Measurements from ENCODE around the gene RABIF.

Gene RABIF

GRCh38 chr1:202862679-202863560 lies 26.0 kb downstream of the RABIF start:
- H3K27me3 ChIP-seq (replicated peaks) = no peaks in the 10 kb centered on the region
- no peak for DNase-seq
- H3K36me3 ChIP-seq (replicated peaks) = no peaks in the 10 kb centered on the region
- in situ Hi-C loops (cut with HindIII; ENCODE audit: low pct_ligation_motif_present, low sequenced_read_pairs) = no loop called here
- no peak overlapping the region for H3K4me3 ChIP-seq (ENCODE audit: low read depth, low read length)
- H3K27ac ChIP-seq = no peak overlapping the region
- TF ChIP-seq CTCF (IDR thresholded peaks at IDR 0.05; ENCODE audit: low read depth, low read length, missing control alignments) = no peak

- in situ Hi-C loops (cut with HindIII; ENCODE audit: low pct_ligation_motif_present, low sequenced_read_pairs) = no loop called here
- peak; percentile 87 for DNase-seq
- peak overlapping the region; percentile 70 for H3K4me3 ChIP-seq (ENCODE audit: low read depth, low read length)
- no peaks in the 10 kb centered on the region for H3K27me3 ChIP-seq (replicated peaks)
- H3K27ac ChIP-seq = no peak overlapping the region
- TF ChIP-seq CTCF (IDR thresholded peaks at IDR 0.05; ENCODE audit: low read depth, low read length, missing control alignments) = no peak
- H3K36me3 ChIP-seq (replicated peaks) = no peaks in the 10 kb centered on the region
Measured at GRCh38 chr1:202861420-202862132, 27.4 kb downstream of the RABIF start.

- no peak overlapping the region for H3K27ac ChIP-seq
- TF ChIP-seq CTCF (IDR thresholded peaks at IDR 0.05; ENCODE audit: low read depth, low read length, missing control alignments) = no peak
- in situ Hi-C loops (cut with HindIII; ENCODE audit: low pct_ligation_motif_present, low sequenced_read_pairs) = no loop called here
- H3K36me3 ChIP-seq (replicated peaks) = no peaks in the 10 kb centered on the region
- H3K27me3 ChIP-seq (replicated peaks) = no peaks in the 10 kb centered on the region
- peak overlapping the region; percentile 70 for H3K4me3 ChIP-seq (ENCODE audit: low read depth, low read length)
- DNase-seq = no peak
Measured at GRCh38 chr1:202860744-202861419, 28.1 kb downstream of the RABIF start.

GRCh38 chr1:202858789-202859414 lies 30.0 kb downstream of the RABIF start:
- DNase-seq = no peak
- Histone ChIP-seq H3K27me3 (replicated peaks) (no peaks in the 10 kb centered on the region), H3K27ac (no peak overlapping the region), H3K4me3 (ENCODE audit: low read depth, low read length) (no peak overlapping the region), H3K36me3 (replicated peaks) (no peaks in the 10 kb centered on the region)
- in situ Hi-C loops (cut with HindIII; ENCODE audit: low pct_ligation_motif_present, low sequenced_read_pairs) = no loop called here
- no peak for TF ChIP-seq CTCF (IDR thresholded peaks at IDR 0.05; ENCODE audit: low read depth, low read length, missing control alignments)

- Histone ChIP-seq H3K36me3 (replicated peaks) (no peaks in the 10 kb centered on the region), H3K27me3 (replicated peaks) (no peaks in the 10 kb centered on the region), H3K4me3 (ENCODE audit: low read depth, low read length) (no peak overlapping the region), H3K27ac (no peak overlapping the region)
- in situ Hi-C loops (cut with HindIII; ENCODE audit: low pct_ligation_motif_present, low sequenced_read_pairs) = no loop called here
- TF ChIP-seq CTCF (IDR thresholded peaks at IDR 0.05; ENCODE audit: low read depth, low read length, missing control alignments) = no peak
- DNase-seq = no peak
Measured at GRCh38 chr1:202858331-202858730, 30.6 kb downstream of the RABIF start.

All from brain microvascular endothelial cell (primary cell).